Endothelial cell (in vitro differentiated cells): Measurements from ENCODE around the gene OR52A1. TPM values are rescaled to one million over a fixed set of nuclear protein-coding genes. Genes with fewer than 3 reads are reported as not detected.

Experiments
- DNase-seq: peaks from one replicate; pipeline ENCODE4 v3.0.0; 2021; ENCODE audit warnings: low spot score
- H3K27ac Mint-ChIP-seq: one replicate; pipeline ENCODE4 v1.8.0; 2021; ENCODE audit warnings: mixed read lengths, inconsistent platforms; ENCODE audit not compliant: unreplicated experiment
- H3K27me3 Mint-ChIP-seq: one replicate; pipeline ENCODE4 v1.8.0; 2021; ENCODE audit warnings: mild to moderate bottlenecking, moderate library complexity, mixed read lengths, inconsistent platforms; ENCODE audit not compliant: unreplicated experiment
- H3K36me3 Mint-ChIP-seq: one replicate; pipeline ENCODE4 v1.8.0; 2021; ENCODE audit warnings: mild to moderate bottlenecking, low read depth, mixed read lengths, inconsistent platforms; ENCODE audit not compliant: unreplicated experiment
- H3K4me1 Mint-ChIP-seq: one replicate; pipeline ENCODE4 v1.8.0; 2021; ENCODE audit warnings: mild to moderate bottlenecking, mixed read lengths, inconsistent platforms; ENCODE audit not compliant: unreplicated experiment
- H3K4me3 Mint-ChIP-seq: one replicate; pipeline ENCODE4 v1.8.0; 2021; ENCODE audit warnings: mild to moderate bottlenecking, mixed read lengths, inconsistent platforms; ENCODE audit not compliant: unreplicated experiment
- H3K9me3 Mint-ChIP-seq: one replicate; pipeline ENCODE4 v1.8.0; 2021; ENCODE audit warnings: mixed read lengths, inconsistent platforms; ENCODE audit not compliant: unreplicated experiment
- total RNA-seq: library from RNA; stranded (reverse); fragmentation: NEBNext Ultra II Directional; extraction: Animal tissue kit (Norgen Biotek cat#: 25700); gene quantifications from one replicate; pipeline ENCODE4 v1.2.1, GENCODE V29; 2021; ENCODE audit not compliant: unreplicated experiment
- TF ChIP-seq, protein P1 (sequence below): fragments of 200-600 bp; sonication (generic); IDR thresholded peaks from one replicate; pipeline ENCODE4 v1.5.0; 2021; ENCODE audit warnings: antibody characterized with exemption; ENCODE audit not compliant: unreplicated experiment

Gene OR52A1
- total RNA-seq, 1 donor from 2014 or later = 0.03 TPM

DNA sequence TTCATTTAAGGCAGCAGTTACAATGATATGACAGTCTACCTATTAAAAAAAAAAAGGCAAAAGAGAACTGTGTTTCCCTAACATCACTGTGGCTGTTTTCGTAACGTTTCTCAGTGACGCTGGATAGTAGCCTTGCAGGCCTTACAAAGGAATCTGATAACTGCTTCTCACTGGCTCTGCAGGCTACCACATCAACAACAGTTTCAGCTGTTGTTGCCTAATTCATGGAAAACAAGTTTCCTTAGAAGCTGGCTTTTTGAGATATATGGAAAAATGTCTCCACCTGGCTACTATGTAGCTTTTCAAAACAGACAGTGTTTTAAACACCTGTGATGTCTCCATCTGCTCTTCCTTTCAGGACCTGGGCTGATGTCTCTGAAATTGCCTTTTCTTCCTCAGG is 42.2 kb upstream of the OR52A1 start:
- Mint-ChIP-seq H3K36me3 (no peaks in the 10 kb centered on the region), H3K27ac (no peak overlapping the region)

DNA sequence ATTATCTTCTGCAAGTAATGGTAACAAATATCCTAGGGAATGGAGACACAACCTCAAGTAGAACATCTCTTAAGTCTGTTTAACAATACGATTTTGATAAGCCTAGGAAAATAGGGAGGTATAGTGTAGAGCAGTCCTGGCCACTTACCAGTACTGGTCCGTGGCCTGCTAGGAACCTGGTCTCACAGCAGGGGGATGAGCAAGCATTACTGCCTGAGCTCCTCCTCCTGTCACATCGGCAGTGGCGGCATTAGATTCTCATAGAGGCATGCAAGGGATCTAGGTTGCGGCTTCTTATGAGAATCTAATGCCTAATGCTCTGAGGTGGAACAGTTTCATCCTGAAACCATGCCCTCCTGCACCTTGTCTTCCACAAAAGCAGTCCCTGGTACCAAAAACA is 41.5 kb upstream of the OR52A1 start:
- H3K9me3 Mint-ChIP-seq = no peaks in the 10 kb centered on the region
- H3K36me3 Mint-ChIP-seq = no peaks in the 10 kb centered on the region
- H3K4me3 Mint-ChIP-seq = no peak overlapping the region
- peaks cover 2% of the 10 kb centered on the region for H3K27me3 Mint-ChIP-seq
- no peak for DNase-seq
- TF ChIP-seq, protein P1, sequence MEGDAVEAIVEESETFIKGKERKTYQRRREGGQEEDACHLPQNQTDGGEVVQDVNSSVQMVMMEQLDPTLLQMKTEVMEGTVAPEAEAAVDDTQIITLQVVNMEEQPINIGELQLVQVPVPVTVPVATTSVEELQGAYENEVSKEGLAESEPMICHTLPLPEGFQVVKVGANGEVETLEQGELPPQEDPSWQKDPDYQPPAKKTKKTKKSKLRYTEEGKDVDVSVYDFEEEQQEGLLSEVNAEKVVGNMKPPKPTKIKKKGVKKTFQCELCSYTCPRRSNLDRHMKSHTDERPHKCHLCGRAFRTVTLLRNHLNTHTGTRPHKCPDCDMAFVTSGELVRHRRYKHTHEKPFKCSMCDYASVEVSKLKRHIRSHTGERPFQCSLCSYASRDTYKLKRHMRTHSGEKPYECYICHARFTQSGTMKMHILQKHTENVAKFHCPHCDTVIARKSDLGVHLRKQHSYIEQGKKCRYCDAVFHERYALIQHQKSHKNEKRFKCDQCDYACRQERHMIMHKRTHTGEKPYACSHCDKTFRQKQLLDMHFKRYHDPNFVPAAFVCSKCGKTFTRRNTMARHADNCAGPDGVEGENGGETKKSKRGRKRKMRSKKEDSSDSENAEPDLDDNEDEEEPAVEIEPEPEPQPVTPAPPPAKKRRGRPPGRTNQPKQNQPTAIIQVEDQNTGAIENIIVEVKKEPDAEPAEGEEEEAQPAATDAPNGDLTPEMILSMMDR = no peak
- no peak overlapping the region for H3K27ac Mint-ChIP-seq
- no peaks in the 10 kb centered on the region for H3K4me1 Mint-ChIP-seq

More for the DNA sequence above, 42.2 kb upstream of the OR52A1 start:
- Mint-ChIP-seq H3K27me3 (peaks cover 2% of the 10 kb centered on the region), H3K4me3 (no peak overlapping the region), H3K9me3 (no peaks in the 10 kb centered on the region), H3K4me1 (no peaks in the 10 kb centered on the region)
- TF ChIP-seq, protein P1 = no peak
- DNase-seq = no peak

DNA sequence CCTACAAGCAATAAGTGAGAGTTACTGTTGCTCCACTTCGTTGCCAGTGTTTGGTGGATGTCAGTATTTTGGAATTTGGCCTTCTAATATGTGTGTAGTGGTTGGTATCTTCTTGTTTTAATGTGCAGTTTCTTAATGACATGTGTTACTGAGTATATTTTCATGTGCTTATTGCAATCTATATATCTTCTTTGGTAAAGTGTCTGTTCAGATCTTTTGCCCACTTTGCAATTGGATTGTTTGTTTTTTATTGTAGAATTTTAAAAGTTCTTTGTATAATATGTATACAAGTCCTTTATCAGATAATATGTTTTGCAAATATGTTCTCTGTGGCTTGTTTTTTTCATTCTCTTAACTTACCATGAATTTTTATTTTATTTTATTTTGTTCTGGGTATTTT is 38.2 kb upstream of the OR52A1 start:
- DNase-seq = no peak
- TF ChIP-seq, protein P1 = no peak
- H3K4me1 Mint-ChIP-seq = no peaks in the 10 kb centered on the region
- H3K9me3 Mint-ChIP-seq = no peaks in the 10 kb centered on the region
- H3K36me3 Mint-ChIP-seq = no peaks in the 10 kb centered on the region
- no peak overlapping the region for H3K27ac Mint-ChIP-seq
- H3K4me3 Mint-ChIP-seq = no peak overlapping the region
- H3K27me3 Mint-ChIP-seq = no peaks in the 10 kb centered on the region

DNA sequence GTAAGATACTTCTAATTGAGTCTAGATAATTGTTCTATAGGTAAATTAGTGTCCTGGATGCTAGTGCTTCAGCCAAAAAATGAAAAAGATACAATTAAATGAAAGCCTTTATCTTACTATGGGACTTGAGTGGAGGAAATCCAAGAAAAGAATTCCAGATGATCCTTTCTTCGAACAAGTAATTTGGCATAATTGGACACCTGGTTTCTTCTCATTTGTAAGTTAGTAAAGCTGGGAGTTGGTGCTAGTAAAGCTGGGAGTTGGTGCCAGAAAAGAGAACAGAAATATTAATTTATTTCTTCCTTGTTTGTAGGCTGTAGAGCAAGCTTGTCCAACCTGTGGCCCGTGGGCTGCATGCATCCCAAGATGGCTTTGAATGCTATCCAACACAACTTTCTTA is 33.6 kb upstream of the OR52A1 start:
- Mint-ChIP-seq H3K4me1 (no peaks in the 10 kb centered on the region), H3K9me3 (no peaks in the 10 kb centered on the region), H3K27ac (no peak overlapping the region), H3K36me3 (no peaks in the 10 kb centered on the region), H3K4me3 (no peak overlapping the region), H3K27me3 (no peaks in the 10 kb centered on the region)
- TF ChIP-seq, protein P1 = no peak
- DNase-seq = no peak

DNA sequence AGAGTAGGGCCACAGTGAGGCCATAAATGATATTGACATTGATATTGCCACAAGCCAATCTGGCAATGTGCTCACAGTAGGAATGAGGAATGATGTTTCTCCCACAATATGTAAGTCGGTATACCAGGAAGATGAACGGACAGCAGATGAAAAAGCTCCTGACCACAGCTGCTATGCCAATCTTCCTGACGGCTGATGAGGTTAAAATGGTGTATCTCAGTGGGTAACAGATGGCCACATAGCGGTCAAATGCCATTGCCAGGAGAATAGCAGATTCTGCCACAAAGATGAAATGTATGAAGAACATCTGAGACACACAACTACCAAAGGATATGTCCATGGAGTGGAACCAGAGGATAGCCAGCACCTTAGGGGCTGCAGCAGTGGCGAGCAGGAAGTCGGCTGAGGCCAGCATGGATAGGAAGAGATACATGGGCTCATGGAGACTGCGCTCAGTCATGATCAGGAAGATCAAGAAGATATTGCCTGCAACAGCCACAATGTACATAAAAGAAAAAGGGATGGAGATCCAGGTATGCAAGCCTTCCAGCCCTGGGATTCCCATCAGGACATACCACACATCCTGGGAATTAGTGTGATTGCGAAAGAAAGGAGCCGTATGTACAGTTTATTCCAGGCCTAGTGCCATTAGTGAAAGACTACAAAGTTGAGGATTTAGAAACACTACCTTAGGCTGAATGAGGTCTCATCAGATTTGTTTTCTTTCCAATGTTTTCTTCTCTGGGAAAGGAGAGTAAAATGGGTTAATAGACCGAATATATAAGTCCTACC is 23.7 kb upstream of the OR52A1 start:
- TF ChIP-seq, protein P1 = no peak
- DNase-seq = no peak
- no peaks in the 10 kb centered on the region for H3K27me3 Mint-ChIP-seq
- no peaks in the 10 kb centered on the region for H3K36me3 Mint-ChIP-seq
- no peak overlapping the region for H3K27ac Mint-ChIP-seq
- no peak overlapping the region for H3K4me3 Mint-ChIP-seq
- no peaks in the 10 kb centered on the region for H3K4me1 Mint-ChIP-seq
- no peaks in the 10 kb centered on the region for H3K9me3 Mint-ChIP-seq
